Airway epithelial cell (primary cell): Measurements from ENCODE around the gene FAM234B. TPM values are rescaled to one million over a fixed set of nuclear protein-coding genes. Genes with fewer than 3 reads are reported as not detected.

ENCODE experiments used
- total RNA-seq: library from RNA; depleted of rRNA; stranded (reverse); fragments of >200 nt; gene quantifications from 2 replicates; pipeline ENCODE4 v1.2.3, GENCODE V29; 2015

The FAM234B gene, protein sequence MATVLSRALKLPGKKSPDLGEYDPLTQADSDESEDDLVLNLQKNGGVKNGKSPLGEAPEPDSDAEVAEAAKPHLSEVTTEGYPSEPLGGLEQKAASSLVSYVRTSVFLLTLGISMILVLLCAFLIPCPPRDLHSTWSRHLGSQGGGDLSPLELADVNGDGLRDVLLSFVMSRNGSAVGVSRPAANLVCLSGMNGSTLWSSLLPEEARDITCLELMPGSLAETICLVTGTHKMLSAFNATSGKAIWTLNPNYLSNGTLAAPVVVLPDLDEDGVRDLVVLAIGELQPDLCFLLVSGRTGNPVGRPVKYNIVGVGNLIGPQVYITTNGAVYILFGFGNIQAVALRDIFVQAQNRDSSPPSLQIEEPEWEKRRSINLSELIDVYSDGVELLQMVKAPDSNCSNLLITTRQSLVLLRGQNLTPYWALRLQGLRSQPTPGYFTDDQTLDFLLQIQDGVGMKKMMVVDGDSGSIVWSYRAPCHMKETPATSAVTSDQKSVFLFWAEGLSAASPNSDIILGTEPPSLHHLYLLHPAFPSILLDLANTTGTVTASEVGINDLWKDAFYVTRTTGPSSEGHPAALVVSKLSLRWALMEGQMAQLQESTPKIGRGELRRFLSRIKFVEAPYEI
- 2.1 and 6.1 TPM in 2 replicates for total RNA-seq

GRCh38 chr12:13044002-13044905 lies at the start of gene FAM234B:
TSS of gene FAM234B (plus strand) at chr12:13044381. CDS start at chr12:13044404, 23 bp downstream.

DNA sequence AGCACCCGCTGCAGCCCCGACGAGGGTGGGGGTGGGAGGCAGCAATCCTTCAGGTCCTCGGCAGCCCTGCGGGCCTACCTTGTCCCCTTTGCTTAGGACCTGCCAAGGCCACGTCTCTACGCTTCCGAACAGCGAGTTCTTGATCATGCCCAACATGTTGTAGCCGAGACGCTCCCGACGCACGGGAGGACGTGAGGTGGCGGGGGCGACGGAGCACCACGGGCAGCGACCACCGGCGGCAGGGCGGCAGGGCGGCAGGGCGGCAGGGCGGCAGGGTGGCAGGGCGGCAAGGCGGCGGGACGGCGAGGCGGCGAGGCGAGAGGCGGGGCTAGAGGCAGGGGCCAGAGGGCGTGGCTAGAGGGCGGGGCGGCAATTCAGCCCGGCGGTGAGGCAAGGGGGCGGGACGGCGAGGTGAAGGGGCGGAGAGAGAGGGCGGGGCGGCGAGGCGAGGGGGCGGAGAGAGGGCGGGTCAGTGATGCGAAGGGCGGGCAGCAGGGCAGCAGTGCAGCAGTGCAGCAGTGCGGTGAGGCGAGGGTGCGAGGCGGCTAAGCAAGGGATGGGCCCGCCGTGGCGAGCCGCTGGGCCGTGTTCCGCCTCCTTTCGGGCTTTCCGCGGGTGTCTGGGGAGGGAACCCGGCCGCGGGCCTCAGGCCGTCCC lies 44.1 kb upstream of the FAM234B start, which contains the start of gene HEBP1:
HEBP1 (minus strand) TSS at position 307 of the 657 bp plus-strand sequence; CDS start at position 156, 151 bp downstream.

GRCh38 chr12:13103391-13104033 lies 59.3 kb downstream of the FAM234B start, which contains the start of gene GSG1:
TSS of gene GSG1 (minus strand) at chr12:13103667. CDS start at chr12:13103512, 155 bp downstream.

Other genes with a start within 250 kb of the FAM234B start
- 50.8 and 62.1 TPM in 2 replicates for gene DDX47, start 231.0 kb upstream of the FAM234B start, total RNA-seq
- gene GPRC5A, start 152.8 kb upstream of the FAM234B start, total RNA-seq, result 22.8 and 31.9 TPM in 2 replicates
- gene GPRC5D, start 92.2 kb upstream of the FAM234B start, total RNA-seq, result not detected in 2 replicates
- gene HEBP1, start 44.1 kb upstream of the FAM234B start, total RNA-seq, result 11.7 and 13.8 TPM in 2 replicates
- gene GSG1, start 59.3 kb downstream of the FAM234B start, total RNA-seq, result not detected in 2 replicates
- gene EMP1, start 152.3 kb downstream of the FAM234B start, total RNA-seq, result 106 and 181 TPM in 2 replicates